ENCODE measurements around the gene ERC2. TPM values are rescaled to one million over a fixed set of nuclear protein-coding genes. Genes with fewer than 3 reads are reported as not detected.

Gene ERC2
- polyA plus RNA-seq, 3 donors: 0.04 to 0.54 TPM; not detected in 1

- WGBS, 3 donors: 73 to 76% (median 73%) methylated on average over 3 of the region's 3 CpGs
- H3K27ac ChIP-seq (ENCODE audit: low read depth, low read length): no peak overlapping the region
Measured at GRCh38 chr3:56383092-56383491, 85.2 kb downstream of the ERC2 start.

DNA sequence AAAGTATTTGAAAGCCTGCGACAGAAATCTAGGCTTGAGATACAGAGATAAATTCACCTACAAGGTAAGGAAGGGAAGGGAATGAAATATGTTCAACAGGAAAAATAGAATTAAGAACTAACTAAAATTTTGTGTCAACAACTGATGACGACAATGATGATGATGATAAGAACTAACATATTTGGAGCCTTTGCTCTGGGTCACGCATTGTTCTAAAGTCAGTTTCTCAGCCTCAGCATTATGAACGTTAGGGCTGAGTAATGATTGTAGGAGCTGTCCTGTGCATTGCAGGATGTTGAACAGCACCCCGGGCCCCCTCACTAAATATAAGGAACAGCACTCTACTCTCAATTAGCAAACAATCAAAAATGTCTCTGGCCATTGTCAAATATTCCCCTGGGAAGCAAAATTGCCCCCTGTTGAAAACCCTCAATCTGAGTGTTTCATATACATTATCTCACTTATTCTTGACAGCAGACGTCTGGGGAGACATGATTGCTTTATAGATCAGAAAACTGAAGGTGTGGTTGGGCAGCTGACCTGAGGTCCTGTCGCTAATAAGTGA, 88.5 kb downstream of the ERC2 start:
- no peak overlapping the region for H3K27ac ChIP-seq (ENCODE audit: low read depth, low read length)
- WGBS, 3 donors: 48 to 64% (median 62%) methylated on average over 7 of the region's 7 CpGs

DNA sequence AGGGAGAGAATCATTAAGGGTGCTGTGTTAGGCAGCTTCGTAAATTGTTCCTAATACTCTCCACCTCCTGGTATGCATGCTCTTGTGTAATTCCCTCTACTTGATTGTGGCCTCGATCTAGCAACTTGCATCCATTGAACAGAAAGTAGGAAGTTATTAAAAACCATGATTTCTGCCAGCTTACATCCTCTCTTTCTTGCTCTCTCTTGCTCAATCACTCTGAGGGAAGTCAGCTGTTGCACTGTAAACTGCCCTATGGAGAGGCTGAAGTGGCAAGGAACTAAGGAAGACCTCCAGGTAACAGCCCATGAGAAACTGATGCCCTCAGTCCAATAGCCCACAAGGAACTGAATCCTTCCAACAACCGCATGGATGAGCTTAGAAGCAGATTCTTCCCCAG, 92.6 kb downstream of the ERC2 start:
- WGBS, 3 donors: 61 to 91% (median 67%) methylated on average over 3 of the region's 3 CpGs

DNA sequence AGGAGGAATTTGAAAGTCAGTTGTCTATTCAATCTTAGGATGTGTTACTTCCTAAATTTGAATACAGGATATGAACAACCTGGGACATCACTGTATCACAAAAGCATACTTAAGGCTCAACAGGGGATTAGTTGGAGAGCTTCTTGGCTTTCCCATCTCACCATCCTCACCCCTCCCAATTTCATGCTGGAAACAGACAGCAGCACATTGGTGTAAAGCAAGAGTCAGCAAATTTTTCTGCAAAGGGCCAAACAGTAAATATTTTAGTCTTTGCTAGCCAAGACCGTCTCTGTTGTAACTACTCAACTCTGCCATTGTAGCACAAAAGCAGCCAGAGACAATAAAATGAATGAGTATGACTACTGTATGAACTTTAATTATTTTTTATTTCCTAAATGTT, 94.9 kb downstream of the ERC2 start:
- 56 to 87% (median 59%) methylated on average over 1 of the region's 1 CpG for WGBS, 3 donors
- H3K27ac ChIP-seq (ENCODE audit: low read depth, low read length): no peak overlapping the region

More for the DNA sequence above, 92.6 kb downstream of the ERC2 start:
- H3K27ac ChIP-seq (ENCODE audit: low read depth, low read length): no peak overlapping the region

GRCh38 chr3:56370991-56371775, 97.1 kb downstream of the ERC2 start:
- 58 to 80% (median 75%) methylated on average over 3 of the region's 3 CpGs for WGBS, 3 donors
- no peak overlapping the region for H3K27ac ChIP-seq (ENCODE audit: low read depth, low read length)

DNA sequence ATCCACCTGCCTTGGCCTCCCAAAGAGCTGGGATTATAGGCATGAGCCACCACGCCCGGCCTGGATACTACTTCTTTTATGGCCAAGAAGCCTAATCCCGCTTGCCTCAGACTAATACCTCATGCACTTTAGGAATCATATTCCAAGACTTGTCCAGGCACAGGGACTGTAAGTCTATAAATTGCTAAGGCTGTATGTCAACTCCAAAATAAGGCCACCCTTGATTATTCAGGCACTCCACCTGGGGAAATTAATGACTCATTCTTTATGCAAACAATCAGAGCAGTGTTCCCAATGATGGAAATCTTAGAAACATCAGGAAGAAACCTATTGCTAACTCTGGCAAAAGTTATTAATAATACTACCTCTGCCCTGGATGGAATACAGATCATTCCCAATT, 98.4 kb downstream of the ERC2 start:
- 89 to 96% (median 90%) methylated on average over 3 of the region's 3 CpGs for WGBS, 3 donors

DNA sequence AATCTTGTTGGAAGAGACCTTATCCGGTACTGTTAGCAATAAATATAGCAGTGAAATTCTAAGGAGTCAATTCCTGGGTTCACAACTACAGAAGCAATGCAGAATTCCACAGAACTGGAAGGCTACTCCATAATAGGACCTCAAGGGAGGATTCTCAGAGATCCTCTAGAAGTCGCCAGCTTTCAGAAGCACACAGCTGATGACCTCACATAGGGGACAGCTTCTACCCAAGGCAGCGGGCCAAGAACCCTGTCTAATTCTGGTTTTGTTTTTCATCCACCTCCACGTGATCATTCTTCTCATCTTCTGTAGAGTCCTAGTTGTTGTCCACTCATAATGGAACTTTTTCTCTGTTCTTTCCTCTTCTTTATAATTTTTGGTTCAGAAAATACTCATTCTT, 99.4 kb downstream of the ERC2 start:
- no peak overlapping the region for H3K27ac ChIP-seq (ENCODE audit: low read depth, low read length)
- WGBS, 3 donors: 54 to 80% (median 70%) methylated on average over 4 of the region's 4 CpGs

More for the DNA sequence above, 98.4 kb downstream of the ERC2 start:
- H3K27ac ChIP-seq (ENCODE audit: low read depth, low read length): no peak overlapping the region

- WGBS, 3 donors: 71 to 79% (median 74%) methylated on average over 4 of the region's 4 CpGs
- no peak overlapping the region for H3K27ac ChIP-seq (ENCODE audit: low read depth, low read length)
Measured at GRCh38 chr3:56366641-56367162, 101.6 kb downstream of the ERC2 start.

- H3K27ac ChIP-seq (ENCODE audit: low read depth, low read length): no peak overlapping the region
- 62 to 67% (median 65%) methylated on average over 4 of the region's 4 CpGs for WGBS, 3 donors
Measured at GRCh38 chr3:56365905-56366640, 102.2 kb downstream of the ERC2 start.

DNA sequence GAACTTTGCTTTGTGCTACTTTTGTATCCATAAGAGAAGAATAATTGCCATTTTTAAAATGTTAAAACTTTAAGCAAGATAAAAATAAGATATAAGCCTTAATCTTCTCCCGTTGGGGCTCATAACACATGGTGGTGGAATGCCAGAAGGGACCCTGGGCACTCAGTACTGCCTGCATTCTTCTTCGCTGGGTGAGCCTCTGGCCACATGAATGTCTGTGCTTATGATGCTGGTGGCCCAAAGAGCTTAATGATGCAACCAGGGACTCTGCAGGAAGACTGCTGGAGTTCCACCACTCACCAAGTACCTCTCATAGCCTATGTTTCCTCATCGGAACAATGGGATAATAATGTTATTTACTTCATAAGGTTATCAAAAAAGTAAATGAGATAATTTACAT, 103.6 kb downstream of the ERC2 start:
- no peak overlapping the region for H3K27ac ChIP-seq (ENCODE audit: low read depth, low read length)
- WGBS, 3 donors: 76 to 86% (median 85%) methylated on average over 3 of the region's 3 CpGs

DNA sequence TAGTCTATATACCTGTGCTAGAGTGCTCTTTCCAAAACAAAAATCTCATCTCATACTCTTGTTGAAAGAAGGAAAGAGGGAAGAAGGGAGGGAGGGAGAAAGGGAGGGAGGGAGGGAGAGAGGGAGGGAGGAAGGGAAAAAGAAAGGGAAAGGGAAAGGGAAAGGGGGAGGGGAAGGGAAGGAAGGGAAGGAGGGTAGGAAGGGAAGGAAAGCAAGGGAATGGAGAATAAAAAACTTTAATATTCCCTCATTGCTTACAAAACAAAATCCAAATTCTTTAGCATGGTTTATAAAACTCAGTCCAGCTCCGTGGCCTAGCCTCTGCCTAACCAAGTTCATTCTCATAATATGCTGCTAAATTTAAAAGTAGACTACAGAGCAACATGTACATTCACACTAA, 104.5 kb downstream of the ERC2 start:
- no peak overlapping the region for H3K27ac ChIP-seq (ENCODE audit: low read depth, low read length)
- 87 to 92% (median 90%) methylated on average over 1 of the region's 1 CpG for WGBS, 3 donors

- WGBS, 3 donors: 85 to 94% (median 92%) methylated on average over 2 of the region's 2 CpGs
- H3K27ac ChIP-seq (ENCODE audit: low read depth, low read length): no peak overlapping the region
Measured at GRCh38 chr3:56361731-56362130, 106.5 kb downstream of the ERC2 start.

DNA sequence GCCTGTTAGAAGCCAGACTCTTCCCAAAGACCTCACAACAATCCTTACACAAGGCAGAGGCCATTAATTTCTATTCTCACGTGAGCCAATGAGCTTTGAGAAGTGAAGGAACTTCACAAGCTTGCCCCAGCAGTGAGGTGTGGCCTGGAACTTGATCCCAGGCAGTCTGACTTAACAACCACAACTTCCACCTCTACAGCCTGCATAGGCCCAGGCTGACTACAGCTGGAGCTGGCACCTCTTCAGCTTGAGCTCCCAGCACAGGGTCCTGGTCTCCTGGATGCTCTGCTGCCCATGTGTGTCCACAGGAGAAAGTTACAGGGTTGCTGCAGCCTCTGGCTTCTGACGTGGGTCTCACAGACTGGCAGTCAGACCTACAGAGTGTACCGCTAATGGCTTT, 111.0 kb downstream of the ERC2 start:
- 74 to 77% (median 76%) methylated on average over 3 of the region's 3 CpGs for WGBS, 3 donors
- H3K27ac ChIP-seq (ENCODE audit: low read depth, low read length): no peak overlapping the region

DNA sequence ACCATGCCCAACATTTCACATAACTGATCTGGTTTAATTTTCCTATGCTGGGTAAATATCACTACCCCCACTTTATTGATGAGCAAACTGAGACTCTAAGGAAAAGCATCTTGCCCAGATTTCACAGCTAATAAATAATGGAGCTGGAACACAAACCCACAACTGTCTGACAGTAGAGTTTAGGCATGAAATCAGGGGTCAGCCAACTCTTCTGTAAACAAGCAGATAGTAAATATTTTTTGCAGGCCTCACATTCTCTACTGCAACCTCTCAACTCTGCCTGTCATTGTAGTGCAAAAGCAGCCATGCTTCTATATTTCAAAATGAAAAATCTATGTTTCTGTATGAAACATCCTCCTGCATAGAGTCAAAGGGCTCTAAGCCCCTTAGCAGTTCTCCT, 111.5 kb downstream of the ERC2 start:
- H3K27ac ChIP-seq (ENCODE audit: low read depth, low read length): no peak overlapping the region

DNA sequence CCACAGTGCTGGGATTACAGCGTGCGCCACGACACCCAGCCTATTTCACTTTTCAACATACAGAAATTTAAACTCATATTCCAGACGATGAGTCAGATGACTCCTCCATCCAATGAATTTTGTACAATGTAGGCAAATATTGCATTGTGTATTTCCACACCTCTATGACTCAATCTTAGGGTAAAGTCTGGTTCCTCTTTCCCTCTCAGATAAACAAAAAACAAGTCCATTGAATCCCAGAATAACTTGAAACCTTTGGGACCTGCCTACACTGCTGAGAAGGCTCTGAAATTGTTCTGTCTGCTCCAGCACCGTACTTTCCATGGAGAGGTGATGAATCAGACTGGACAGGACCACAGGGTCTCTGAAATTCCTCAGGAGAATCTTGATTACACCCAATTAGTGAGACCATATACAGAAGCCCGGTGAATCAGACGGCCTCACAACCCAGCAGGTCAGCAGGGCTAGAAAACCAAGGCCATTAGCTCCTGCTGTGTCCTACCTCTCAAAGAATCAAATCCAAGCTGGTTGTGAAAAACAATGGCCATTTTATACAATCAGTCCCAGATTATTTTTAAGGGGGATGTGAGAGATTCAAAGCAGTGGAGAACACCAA, 112.6 kb downstream of the ERC2 start:
- WGBS, 3 donors: 67 to 83% (median 78%) methylated on average over 7 of the region's 7 CpGs
- H3K27ac ChIP-seq (ENCODE audit: low read depth, low read length): no peak overlapping the region

DNA sequence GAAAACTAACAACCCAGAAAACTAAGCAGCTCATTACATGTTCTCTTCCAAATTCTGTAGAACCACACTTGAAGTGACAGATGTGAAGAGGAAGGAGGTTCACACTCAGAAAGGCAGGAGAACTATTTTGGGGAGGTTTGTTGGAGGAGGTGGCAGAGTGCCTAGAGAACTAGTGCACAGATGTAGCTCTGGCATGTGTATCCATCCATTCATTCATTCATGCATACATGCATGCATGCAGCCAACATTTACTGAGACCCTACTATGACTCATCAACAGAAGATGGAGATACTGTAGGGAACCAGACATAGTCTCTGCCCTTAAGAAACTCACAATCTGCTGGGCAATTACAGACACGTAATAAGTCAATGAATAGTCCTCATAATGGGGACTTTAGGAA, 116.7 kb downstream of the ERC2 start:
- no peak overlapping the region for H3K27ac ChIP-seq (ENCODE audit: low read depth, low read length)
- 47 to 69% (median 65%) methylated on average over 1 of the region's 1 CpG for WGBS, 3 donors

DNA sequence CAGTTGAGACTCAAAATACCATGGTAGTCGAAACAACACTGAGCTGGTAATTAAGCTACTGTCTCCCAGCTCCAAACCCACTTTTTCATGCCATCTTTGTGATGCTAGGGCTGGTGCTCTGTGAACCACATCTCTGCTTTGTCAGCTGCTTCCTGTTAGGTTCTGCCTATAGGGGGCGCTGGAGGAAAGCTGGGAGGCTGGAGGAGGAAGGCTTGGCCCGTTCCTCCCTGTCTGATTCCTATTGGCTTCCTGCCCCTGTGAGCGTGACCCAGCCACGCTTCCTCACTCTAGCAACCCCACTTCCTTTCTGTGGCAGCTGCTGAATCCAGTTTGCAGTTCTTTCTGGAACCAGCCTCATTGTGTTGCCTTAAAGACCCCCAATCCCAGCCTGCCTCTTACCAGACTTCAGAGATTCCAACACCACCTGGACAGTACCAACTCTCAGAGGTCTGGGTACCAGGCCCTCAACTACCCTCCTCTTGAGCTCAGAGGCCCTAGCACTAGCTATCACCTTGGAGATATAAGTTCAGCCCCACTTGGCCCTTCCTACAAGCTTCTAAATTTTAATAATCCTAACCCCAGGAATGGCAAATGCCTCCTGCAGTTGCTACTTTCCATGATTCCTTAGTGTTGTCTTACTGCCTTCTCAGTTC, 120.9 kb downstream of the ERC2 start:
- 21 to 26% (median 26%) methylated on average over 5 of the region's 5 CpGs for WGBS, 3 donors
- no peak overlapping the region for H3K27ac ChIP-seq (ENCODE audit: low read depth, low read length)

DNA sequence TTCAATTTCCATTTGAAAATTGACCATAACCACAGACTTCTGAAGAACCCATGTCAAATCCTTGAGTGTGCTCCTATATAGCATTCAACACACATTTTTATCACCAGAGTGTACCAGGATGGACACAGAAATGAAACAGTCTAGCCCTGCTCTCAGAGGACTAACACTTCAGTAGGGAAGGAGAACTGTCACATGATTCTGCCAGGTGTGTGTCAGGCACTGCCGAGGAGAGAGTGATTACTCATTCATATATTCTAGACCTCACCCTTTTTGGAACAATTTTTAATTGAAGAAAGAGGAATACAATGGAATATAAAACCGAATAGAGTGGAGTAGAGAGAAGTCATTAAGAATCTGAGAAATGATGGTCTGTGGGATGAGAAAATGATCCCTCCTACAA, 125.8 kb downstream of the ERC2 start:
- no peak overlapping the region for H3K27ac ChIP-seq (ENCODE audit: low read depth, low read length)
- WGBS, 3 donors: 42 to 44% (median 44%) methylated on average over 2 of the region's 2 CpGs

Measured in adipose tissue (tissue), 3 donors.